SK-N-SH (cell line): ENCODE measurements around the gene FRRS1.

Experiments used
- EP300 ChIP-seq, 2 experiments: IDR thresholded peaks; 2 replicates each; pipeline versions ENCODE4 v1.4.0 to v1.6.1; 2012; ENCODE audit warnings: borderline replicate concordance in 1 of 2, low read depth in 1 of 2, low read length in 1 of 2
- FOXM1 ChIP-seq: IDR thresholded peaks from 2 replicates; pipeline ENCODE4 v1.4.0; 2012; ENCODE audit warnings: low read depth, mild to moderate bottlenecking
- NFIC ChIP-seq: IDR thresholded peaks from 2 replicates; pipeline ENCODE4 v1.4.0; 2012; ENCODE audit warnings: borderline replicate concordance
- NRF1 ChIP-seq: IDR thresholded peaks from 2 replicates; pipeline ENCODE4 v1.6.1; 2012; ENCODE audit warnings: low read depth, mild to moderate bottlenecking, low read length
- POLR2AphosphoS5 ChIP-seq: IDR thresholded peaks from 2 replicates; pipeline ENCODE4 v1.6.1; 2012; ENCODE audit warnings: low read depth, low read length
- RAD21 ChIP-seq: IDR thresholded peaks from 2 replicates; pipeline ENCODE4 v1.6.1; 2012; ENCODE audit warnings: mild to moderate bottlenecking, low read length
- RXRA ChIP-seq: IDR thresholded peaks from 2 replicates; pipeline ENCODE4 v1.4.0; 2012; ENCODE audit warnings: low read depth, mild to moderate bottlenecking, borderline replicate concordance
- SIN3A ChIP-seq: IDR thresholded peaks from 2 replicates; pipeline ENCODE4 v1.6.1; 2012; ENCODE audit warnings: low read depth, mild to moderate bottlenecking, low read length, moderate library complexity, borderline replicate concordance
- USF1 ChIP-seq: IDR thresholded peaks from 2 replicates; pipeline ENCODE4 v1.4.0; 2012; ENCODE audit warnings: low read depth, borderline replicate concordance
- YY1 ChIP-seq: IDR thresholded peaks from 2 replicates; pipeline ENCODE4 v1.4.0; 2012; ENCODE audit warnings: low read depth, mild to moderate bottlenecking
- TF ChIP-seq, protein P1 (sequence below): fragments of 200-600 bp; sonication (generic); IDR thresholded peaks from 2 replicates; pipeline ENCODE4 v1.6.1; 2017; ENCODE audit warnings: antibody characterized with exemption, mild to moderate bottlenecking, moderate library complexity
- TF ChIP-seq, protein P2 (sequence below): IDR thresholded peaks from 2 replicates; pipeline ENCODE4; 2012
- TF ChIP-seq, protein P3 (sequence below): IDR thresholded peaks from 2 replicates; pipeline ENCODE4 v1.6.1; 2012; ENCODE audit warnings: mild to moderate bottlenecking, low read depth, low read length, moderate library complexity

DNA sequence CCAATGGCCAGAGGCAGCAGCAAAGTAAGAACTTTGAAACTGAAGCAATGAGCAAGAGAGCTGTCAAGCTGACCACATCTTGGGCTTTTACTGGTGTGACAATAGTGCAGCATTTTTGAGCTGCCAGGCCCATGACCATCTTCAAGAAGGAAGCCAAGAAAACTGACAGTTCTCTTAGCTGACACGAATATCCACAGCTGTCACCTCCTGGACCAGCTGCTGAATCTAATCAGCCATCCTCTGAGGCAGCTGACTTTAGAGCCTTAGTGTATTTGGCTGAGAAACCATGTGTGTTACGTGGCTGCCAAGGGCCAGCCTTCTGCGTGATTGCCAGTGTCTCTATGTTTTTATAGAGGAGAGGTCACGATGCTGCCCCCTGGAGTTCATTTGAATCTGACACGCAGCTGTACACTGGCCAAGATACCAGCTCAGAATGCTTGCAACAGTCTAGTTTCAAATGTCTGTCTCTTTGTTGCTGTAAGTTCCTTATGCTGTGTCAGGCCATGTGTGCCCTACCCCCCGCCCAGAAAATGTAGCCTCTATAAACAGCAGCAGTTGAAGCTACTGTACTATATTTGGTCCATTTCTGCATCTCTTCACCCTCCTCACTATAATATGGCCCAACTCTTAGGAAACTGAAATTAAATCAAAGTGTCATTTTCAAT lies 80.8 kb downstream of the FRRS1 start:
- TF ChIP-seq POLR2AphosphoS5 (no peak), NRF1 (no peak), RXRA (no peak), EP300 (IDR thresholded peaks at IDR 0.05; ENCODE audit: borderline replicate concordance in 1 of 2, low read depth in 1 of 2, low read length in 1 of 2) (no peak), YY1 (no peak), FOXM1 (no peak), SIN3A (no peak), RAD21 (peak; percentile 68), USF1 (no peak), NFIC (0 out of 2 replicates have a peak, but pooled peaks have one; percentile 40)
- TF ChIP-seq, protein P1, sequence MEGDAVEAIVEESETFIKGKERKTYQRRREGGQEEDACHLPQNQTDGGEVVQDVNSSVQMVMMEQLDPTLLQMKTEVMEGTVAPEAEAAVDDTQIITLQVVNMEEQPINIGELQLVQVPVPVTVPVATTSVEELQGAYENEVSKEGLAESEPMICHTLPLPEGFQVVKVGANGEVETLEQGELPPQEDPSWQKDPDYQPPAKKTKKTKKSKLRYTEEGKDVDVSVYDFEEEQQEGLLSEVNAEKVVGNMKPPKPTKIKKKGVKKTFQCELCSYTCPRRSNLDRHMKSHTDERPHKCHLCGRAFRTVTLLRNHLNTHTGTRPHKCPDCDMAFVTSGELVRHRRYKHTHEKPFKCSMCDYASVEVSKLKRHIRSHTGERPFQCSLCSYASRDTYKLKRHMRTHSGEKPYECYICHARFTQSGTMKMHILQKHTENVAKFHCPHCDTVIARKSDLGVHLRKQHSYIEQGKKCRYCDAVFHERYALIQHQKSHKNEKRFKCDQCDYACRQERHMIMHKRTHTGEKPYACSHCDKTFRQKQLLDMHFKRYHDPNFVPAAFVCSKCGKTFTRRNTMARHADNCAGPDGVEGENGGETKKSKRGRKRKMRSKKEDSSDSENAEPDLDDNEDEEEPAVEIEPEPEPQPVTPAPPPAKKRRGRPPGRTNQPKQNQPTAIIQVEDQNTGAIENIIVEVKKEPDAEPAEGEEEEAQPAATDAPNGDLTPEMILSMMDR, result peak; percentile 75
- TF ChIP-seq, protein P2, sequence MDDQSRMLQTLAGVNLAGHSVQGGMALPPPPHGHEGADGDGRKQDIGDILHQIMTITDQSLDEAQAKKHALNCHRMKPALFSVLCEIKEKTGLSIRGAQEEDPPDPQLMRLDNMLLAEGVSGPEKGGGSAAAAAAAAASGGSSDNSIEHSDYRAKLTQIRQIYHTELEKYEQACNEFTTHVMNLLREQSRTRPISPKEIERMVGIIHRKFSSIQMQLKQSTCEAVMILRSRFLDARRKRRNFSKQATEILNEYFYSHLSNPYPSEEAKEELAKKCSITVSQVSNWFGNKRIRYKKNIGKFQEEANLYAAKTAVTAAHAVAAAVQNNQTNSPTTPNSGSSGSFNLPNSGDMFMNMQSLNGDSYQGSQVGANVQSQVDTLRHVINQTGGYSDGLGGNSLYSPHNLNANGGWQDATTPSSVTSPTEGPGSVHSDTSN, result 0 out of 2 replicates have a peak, but pooled peaks have one; percentile 14
- TF ChIP-seq, protein P3, sequence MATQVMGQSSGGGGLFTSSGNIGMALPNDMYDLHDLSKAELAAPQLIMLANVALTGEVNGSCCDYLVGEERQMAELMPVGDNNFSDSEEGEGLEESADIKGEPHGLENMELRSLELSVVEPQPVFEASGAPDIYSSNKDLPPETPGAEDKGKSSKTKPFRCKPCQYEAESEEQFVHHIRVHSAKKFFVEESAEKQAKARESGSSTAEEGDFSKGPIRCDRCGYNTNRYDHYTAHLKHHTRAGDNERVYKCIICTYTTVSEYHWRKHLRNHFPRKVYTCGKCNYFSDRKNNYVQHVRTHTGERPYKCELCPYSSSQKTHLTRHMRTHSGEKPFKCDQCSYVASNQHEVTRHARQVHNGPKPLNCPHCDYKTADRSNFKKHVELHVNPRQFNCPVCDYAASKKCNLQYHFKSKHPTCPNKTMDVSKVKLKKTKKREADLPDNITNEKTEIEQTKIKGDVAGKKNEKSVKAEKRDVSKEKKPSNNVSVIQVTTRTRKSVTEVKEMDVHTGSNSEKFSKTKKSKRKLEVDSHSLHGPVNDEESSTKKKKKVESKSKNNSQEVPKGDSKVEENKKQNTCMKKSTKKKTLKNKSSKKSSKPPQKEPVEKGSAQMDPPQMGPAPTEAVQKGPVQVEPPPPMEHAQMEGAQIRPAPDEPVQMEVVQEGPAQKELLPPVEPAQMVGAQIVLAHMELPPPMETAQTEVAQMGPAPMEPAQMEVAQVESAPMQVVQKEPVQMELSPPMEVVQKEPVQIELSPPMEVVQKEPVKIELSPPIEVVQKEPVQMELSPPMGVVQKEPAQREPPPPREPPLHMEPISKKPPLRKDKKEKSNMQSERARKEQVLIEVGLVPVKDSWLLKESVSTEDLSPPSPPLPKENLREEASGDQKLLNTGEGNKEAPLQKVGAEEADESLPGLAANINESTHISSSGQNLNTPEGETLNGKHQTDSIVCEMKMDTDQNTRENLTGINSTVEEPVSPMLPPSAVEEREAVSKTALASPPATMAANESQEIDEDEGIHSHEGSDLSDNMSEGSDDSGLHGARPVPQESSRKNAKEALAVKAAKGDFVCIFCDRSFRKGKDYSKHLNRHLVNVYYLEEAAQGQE, result no peak
